MM.1S (cell line): ENCODE results near the gene FAM237B.

ENCODE experiments used
- DNase-seq: peaks from one replicate; pipeline ENCODE4 v3.0.0-alpha.2; 2015
- H2AFZ ChIP-seq: fragments of 300-600 bp; sonication (generic); 2 replicates; pipeline ENCODE4 v1.6.0; 2016; ENCODE audit warnings: antibody characterized with exemption, low read length
- H3F3A ChIP-seq: fragments of 300-600 bp; sonication (generic); 2 replicates; pipeline ENCODE4 v1.6.1; 2016; ENCODE audit warnings: mild to moderate bottlenecking, antibody characterized with exemption, low read length, moderate library complexity, mixed read lengths; ENCODE audit not compliant: insufficient read depth
- H3K27ac ChIP-seq: fragments of 300-600 bp; sonication (generic); 2 replicates; pipeline ENCODE4 v1.5.1; 2016; ENCODE audit warnings: mild to moderate bottlenecking, low read length
- H3K27me3 ChIP-seq: fragments of 300-600 bp; sonication (generic); replicated peaks from 2 replicates; pipeline ENCODE4 v1.6.0; 2016; ENCODE audit warnings: low read length; ENCODE audit not compliant: insufficient read depth
- H3K36me3 ChIP-seq: fragments of 300-600 bp; sonication (generic); replicated peaks from 2 replicates; pipeline ENCODE4 v1.6.1; 2016; ENCODE audit warnings: mild to moderate bottlenecking, low read length, mixed read lengths; ENCODE audit not compliant: insufficient read depth
- H3K4me1 ChIP-seq: fragments of 300-600 bp; sonication (generic); 2 replicates; pipeline ENCODE4 v1.6.1; 2016; ENCODE audit warnings: low read length, mixed read lengths
- H3K4me2 ChIP-seq: fragments of 300-600 bp; sonication (generic); 2 replicates; pipeline ENCODE4 v1.6.0; 2016; ENCODE audit warnings: low read depth, low read length
- H3K4me3 ChIP-seq: fragments of 300-600 bp; sonication (generic); 2 replicates; pipeline ENCODE4 v1.5.1; 2016; ENCODE audit warnings: low read length, mixed read lengths
- H3K79me2 ChIP-seq: fragments of 300-600 bp; sonication (generic); 2 replicates; pipeline ENCODE4 v1.6.1; 2016; ENCODE audit warnings: mixed run types, low read length, mixed read lengths
- H3K9ac ChIP-seq: fragments of 300-600 bp; sonication (generic); 2 replicates; pipeline ENCODE4 v1.6.1; 2016; ENCODE audit warnings: low read length, mixed read lengths
- H3K9me2 ChIP-seq: fragments of 300-600 bp; sonication (generic); replicated peaks from 2 replicates; pipeline ENCODE4 v1.6.1; 2016; ENCODE audit warnings: mild to moderate bottlenecking, low read length, mixed read lengths; ENCODE audit not compliant: insufficient read depth
- H3K9me3 ChIP-seq: fragments of 300-600 bp; sonication (generic); replicated peaks from 2 replicates; pipeline ENCODE4 v1.6.1; 2016; ENCODE audit warnings: mild to moderate bottlenecking, low read length, mixed read lengths; ENCODE audit not compliant: insufficient read depth
- H4K20me1 ChIP-seq: fragments of 300-600 bp; sonication (generic); 2 replicates; pipeline ENCODE4 v1.6.1; 2016; ENCODE audit warnings: mild to moderate bottlenecking, low read length, moderate library complexity, mixed read lengths; ENCODE audit not compliant: insufficient read depth
- CTCF ChIP-seq: fragments of 300-600 bp; sonication (generic); IDR thresholded peaks from 2 replicates; pipeline ENCODE4 v1.5.1; 2016; ENCODE audit warnings: antibody characterized with exemption, low read length, mixed read lengths
- EZH2 ChIP-seq: fragments of 300-600 bp; sonication (generic); optimal IDR thresholded peaks from 2 replicates; pipeline ENCODE3; 2017; ENCODE audit warnings: low read depth, mild to moderate bottlenecking, antibody characterized with exemption, low read length, mixed read lengths
- EZH2phosphoT487 ChIP-seq: fragments of 300-600 bp; sonication (generic); IDR thresholded peaks from 2 replicates; pipeline ENCODE4 v1.6.1; 2018; ENCODE audit warnings: antibody characterized with exemption, low read length

The FAM237B gene

GRCh38 chr7:90290244-90291113 is 30.6 kb downstream of the FAM237B start:
- H3F3A ChIP-seq: no peaks in the 10 kb centered on the region
- no peak overlapping the region for H3K4me2 ChIP-seq
- no peaks in the 10 kb centered on the region for H3K9me2 ChIP-seq
- TF ChIP-seq CTCF (no peak), EZH2phosphoT487 (no peak), EZH2 (no peak)
- H3K27ac ChIP-seq: no peak overlapping the region
- H3K4me3 ChIP-seq: no peak overlapping the region
- DNase-seq: no peak
- no peaks in the 10 kb centered on the region for H3K79me2 ChIP-seq
- no peaks in the 10 kb centered on the region for H3K36me3 ChIP-seq
- no peaks in the 10 kb centered on the region for H4K20me1 ChIP-seq
- peaks cover 12% of the 10 kb centered on the region for H3K27me3 ChIP-seq
- no peak overlapping the region for H3K9ac ChIP-seq
- no peak overlapping the region for H2AFZ ChIP-seq
- H3K4me1 ChIP-seq: peaks cover 5% of the 10 kb centered on the region
- no peaks in the 10 kb centered on the region for H3K9me3 ChIP-seq

GRCh38 chr7:90288154-90288553 is 33.0 kb downstream of the FAM237B start:
- Histone ChIP-seq H4K20me1 (no peaks in the 10 kb centered on the region), H3K9me3 (no peaks in the 10 kb centered on the region), H3K27me3 (peaks cover 2% of the 10 kb centered on the region), H3K4me2 (no peak overlapping the region), H3K4me1 (peaks cover 9% of the 10 kb centered on the region), H3K36me3 (no peaks in the 10 kb centered on the region), H3K4me3 (no peak overlapping the region), H3K27ac (no peak overlapping the region), H3K79me2 (no peaks in the 10 kb centered on the region), H3K9me2 (no peaks in the 10 kb centered on the region), H3F3A (no peaks in the 10 kb centered on the region), H3K9ac (no peak overlapping the region), H2AFZ (no peak overlapping the region)
- no peak for DNase-seq
- no peak for TF ChIP-seq CTCF
- TF ChIP-seq EZH2phosphoT487: no peak
- TF ChIP-seq EZH2: no peak

GRCh38 chr7:90276033-90276728 is 44.9 kb downstream of the FAM237B start:
- H3K27ac ChIP-seq: no peak overlapping the region
- no peak overlapping the region for H3K9ac ChIP-seq
- no peak overlapping the region for H3K4me3 ChIP-seq
- H3K27me3 ChIP-seq: no peaks in the 10 kb centered on the region
- H3K9me2 ChIP-seq: no peaks in the 10 kb centered on the region
- no peaks in the 10 kb centered on the region for H3K79me2 ChIP-seq
- no peaks in the 10 kb centered on the region for H3K4me1 ChIP-seq
- no peaks in the 10 kb centered on the region for H3K9me3 ChIP-seq
- no peaks in the 10 kb centered on the region for H3F3A ChIP-seq
- no peaks in the 10 kb centered on the region for H3K36me3 ChIP-seq
- TF ChIP-seq EZH2phosphoT487 (no peak), CTCF (no peak)
- DNase-seq: no peak
- no peaks in the 10 kb centered on the region for H4K20me1 ChIP-seq
- no peak overlapping the region for H3K4me2 ChIP-seq
- H2AFZ ChIP-seq: no peak overlapping the region
